COLO829 (cell line): Measurements from ENCODE around the gene MCOLN2.

Source experiments
- DNase-seq: peaks from one replicate; pipeline ENCODE4 v3.0.0; 2012; ENCODE audit warnings: low spot score

MCOLN2 gene

DNA sequence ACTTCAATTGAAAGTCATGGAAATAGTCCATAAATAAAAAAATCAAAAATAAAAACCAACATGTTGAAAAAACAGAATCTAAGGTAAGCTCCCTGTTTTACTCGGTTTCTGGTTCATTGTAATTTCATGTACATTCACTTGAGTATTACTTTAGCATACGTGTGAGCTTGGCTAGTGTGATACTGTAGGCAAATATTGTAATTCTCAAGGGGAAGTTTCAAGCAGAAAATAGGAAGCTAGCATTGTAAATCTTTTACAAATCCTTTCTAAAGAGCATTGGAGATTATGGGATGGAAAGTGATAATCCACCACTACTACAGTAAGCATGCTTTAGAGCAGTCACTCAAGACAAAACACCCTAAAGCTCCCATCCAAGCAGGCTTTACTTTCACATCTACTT is 100.6 kb downstream of the MCOLN2 start:
- no peak for DNase-seq

DNA sequence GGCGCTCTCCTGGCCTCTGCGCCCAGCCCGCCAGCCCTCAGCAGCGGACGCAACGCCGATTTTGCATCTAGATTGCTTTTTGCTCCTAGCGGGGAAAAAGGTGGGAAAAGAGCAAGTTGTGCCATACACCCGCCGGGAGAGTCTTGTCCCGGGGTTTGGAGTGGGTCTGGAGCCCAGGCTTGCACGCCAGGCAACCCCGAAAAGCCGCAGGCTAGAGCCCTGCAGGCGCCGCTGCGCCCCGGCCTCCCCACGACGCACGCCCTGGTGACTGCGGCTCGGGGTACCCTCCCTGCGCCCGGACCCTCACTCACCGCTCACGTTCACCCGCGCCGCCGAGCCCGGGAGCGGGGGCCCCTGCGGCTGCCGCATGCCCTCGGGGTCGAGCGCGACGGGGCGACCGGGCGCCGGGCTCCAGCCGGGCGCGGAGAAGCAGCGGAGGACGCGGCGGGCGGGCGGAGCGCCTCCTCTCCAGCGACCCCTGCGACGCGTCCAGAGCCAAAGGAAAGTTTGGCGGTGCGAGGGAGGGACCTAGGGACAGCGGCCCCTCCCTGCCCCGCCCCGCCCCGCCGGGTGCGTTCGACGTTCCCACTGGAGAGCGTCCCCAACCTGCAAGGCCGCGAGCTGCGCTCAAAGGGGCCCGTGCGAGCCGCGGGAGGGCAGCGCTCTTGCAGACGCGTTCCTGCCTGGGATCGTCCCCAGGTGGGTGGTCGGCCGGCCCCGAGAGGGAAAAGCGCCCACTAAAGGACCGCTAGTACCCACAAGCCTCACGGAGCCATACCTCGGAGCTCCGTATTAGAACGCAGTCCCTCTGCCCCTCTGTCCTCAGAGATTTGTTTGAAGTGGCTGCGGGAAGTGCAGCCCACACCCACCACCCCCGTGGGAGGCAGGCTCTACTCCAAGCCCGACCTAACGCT is 104.0 kb downstream of the MCOLN2 start, which contains the start of gene LPAR3:
TSS of gene LPAR3 (minus strand) at position 502 of the 914 bp plus-strand sequence. CDS start 27,086 bp downstream, outside the sequence.
- no peak for DNase-seq

- no peak for DNase-seq
Measured at GRCh38 chr1:84890566-84890965, 106.3 kb downstream of the MCOLN2 start.

- no peak for DNase-seq
Measured at GRCh38 chr1:84889437-84889836, 107.5 kb downstream of the MCOLN2 start.

- no peak for DNase-seq
Measured at GRCh38 chr1:84888753-84889152, 108.2 kb downstream of the MCOLN2 start.

GRCh38 chr1:84887261-84887934 is 109.5 kb downstream of the MCOLN2 start:
- no peak for DNase-seq

GRCh38 chr1:84885469-84885868 is 111.4 kb downstream of the MCOLN2 start:
- DNase-seq = no peak

DNA sequence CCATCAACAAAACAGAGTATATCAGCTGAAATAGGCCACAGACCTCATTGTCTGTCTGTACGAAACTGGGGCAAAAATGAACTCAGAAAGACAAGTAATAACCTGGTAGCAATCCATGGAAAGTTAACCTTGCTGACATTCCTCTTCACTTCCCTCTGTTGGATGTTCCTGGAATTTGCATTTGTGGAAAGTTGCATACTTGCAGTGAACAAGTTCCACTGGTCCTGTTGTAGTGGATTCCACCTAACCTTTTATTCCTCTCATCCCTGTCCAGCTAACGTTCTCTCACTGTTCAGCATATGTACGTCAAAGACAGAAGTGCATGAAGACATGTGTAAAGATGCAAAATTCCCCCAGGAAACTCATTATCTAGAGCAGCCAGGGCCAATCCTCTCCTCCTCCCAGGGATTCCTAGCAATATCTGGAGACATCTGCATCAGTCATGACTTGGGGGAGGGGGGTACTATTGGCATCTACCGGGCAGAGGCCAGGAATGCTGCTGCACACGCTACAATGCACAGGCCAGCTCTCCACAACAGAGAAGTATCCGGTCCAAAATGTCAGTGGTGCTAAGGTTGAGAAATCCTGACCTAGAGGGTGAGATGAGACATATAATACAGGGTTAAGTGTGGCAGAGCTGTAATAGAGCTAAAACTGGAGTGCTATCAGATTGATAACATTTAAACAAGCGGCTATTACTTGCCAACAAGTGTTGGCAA is 112.1 kb downstream of the MCOLN2 start:
- DNase-seq = no peak

- DNase-seq = no peak
Measured at GRCh38 chr1:84883286-84883685, 113.6 kb downstream of the MCOLN2 start.

GRCh38 chr1:84877592-84877991 is 119.3 kb downstream of the MCOLN2 start:
- no peak for DNase-seq

- DNase-seq = no peak
Measured at GRCh38 chr1:84876353-84876752, 120.6 kb downstream of the MCOLN2 start.
